NCI-H345 (cell line): ENCODE data around the gene SALL3.
A peak's percentile ranks its signal among the peaks of the same experiment; 100 is the strongest.
"Not testable (repeated sequence)": the region's sequence is repeated elsewhere in the genome, so short reads cannot be mapped to it uniquely, and the experiment has no call there.

Experiments used
- DNase-seq: peaks from one replicate; lab custom pipeline; 2025; lab: John Stamatoyannopoulos, UW

The SALL3 gene

DNA sequence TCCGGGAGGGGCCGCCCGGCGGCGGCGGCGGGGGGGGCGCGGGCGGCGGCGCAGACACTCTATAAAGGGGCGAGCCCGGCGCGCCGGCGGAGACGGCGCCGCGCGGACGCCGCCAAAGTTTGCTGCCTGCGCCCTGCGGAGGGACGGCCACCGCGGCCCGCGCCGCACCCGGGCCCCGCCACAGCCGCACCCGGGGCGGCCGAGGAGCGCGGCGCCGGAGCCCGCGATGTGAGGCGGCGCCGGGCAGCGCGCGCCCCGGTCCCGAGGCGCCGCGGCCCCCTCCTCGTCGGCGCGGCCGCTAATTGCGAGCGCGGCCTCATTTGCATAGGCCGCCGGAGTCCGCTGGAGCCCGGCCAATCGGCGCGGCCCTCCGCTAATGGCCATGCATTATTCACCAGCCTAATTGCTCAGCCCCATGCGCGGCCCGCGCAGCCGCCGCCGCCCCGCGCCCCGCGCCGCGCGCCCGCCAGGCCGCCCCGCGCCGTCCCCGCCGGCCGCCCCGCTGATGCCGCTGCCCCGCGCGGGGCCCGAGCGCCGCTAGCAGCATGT is at the start of gene SALL3:
SALL3 (plus strand) TSS at position 89 of the 549 bp plus-strand sequence; CDS start at position 546, 457 bp downstream.
- DNase-seq, result peak; percentile 82

DNA sequence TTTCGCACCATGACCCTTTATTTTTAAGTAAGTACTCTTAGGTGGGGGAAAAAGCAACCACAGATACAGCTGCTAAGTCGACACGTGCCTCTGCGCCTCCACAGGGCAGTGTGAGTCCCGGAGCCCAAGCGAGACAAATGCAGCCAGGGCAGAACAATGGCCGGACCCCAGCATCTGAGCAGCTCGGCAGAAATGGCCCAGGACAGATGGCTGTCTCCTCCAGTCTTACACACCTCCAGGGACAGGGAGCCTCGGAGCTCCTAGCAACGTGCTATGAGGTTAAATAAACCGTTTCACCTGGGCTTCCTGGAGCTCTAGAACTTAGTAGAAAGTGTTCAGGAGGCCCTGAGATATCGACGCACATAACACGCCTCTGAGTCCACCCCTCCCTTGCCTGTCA is 47.3 kb upstream of the SALL3 start:
- no peak for DNase-seq

DNA sequence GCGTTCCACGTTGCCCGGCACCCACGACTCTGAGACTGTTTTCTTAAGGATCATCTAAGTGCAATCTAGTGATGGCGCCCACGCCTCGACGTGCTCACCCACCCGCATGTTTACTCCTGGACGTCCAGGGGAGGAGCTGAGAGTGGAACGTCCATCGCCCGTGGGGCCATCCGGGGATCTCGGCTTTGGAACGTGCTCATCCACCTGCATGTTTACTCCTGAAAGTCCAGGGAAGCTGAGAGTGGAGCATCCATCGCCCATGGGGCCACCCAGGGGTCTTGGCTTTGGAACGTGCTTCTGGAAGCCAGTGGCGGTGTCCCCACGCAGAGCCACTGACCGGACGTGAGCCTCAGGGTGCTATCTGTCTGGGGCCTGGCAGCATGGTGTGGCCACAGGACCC is 45.6 kb upstream of the SALL3 start:
- DNase-seq, result no peak

GRCh38 chr18:78934551-78935225 is 44.9 kb upstream of the SALL3 start:
- no peak for DNase-seq

DNA sequence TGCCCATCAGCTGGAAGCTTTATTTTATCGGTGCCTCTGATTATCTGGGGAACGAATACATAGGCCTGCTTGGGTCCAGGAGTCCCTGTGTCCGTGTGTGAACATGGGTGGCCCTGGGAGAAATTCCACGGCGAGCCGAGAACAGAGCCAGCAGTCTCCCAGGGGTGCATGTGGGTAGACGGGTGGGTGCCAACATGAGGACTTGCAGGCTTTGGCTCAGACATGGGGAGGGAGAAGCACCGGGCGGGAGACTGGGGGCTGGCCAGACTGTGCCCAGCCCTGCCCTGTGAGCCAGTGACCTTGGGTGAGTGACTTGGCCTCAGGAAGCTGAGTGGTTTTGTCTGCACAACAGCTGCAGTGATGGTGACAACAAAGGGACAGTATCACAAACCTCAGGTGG is 44.2 kb upstream of the SALL3 start:
- no peak for DNase-seq

GRCh38 chr18:78936251-78937005 is 43.2 kb upstream of the SALL3 start:
- no peak for DNase-seq

GRCh38 chr18:78937166-78937565 is 42.5 kb upstream of the SALL3 start:
- no peak for DNase-seq

GRCh38 chr18:78939105-78939504 is 40.5 kb upstream of the SALL3 start:
- no peak for DNase-seq

DNA sequence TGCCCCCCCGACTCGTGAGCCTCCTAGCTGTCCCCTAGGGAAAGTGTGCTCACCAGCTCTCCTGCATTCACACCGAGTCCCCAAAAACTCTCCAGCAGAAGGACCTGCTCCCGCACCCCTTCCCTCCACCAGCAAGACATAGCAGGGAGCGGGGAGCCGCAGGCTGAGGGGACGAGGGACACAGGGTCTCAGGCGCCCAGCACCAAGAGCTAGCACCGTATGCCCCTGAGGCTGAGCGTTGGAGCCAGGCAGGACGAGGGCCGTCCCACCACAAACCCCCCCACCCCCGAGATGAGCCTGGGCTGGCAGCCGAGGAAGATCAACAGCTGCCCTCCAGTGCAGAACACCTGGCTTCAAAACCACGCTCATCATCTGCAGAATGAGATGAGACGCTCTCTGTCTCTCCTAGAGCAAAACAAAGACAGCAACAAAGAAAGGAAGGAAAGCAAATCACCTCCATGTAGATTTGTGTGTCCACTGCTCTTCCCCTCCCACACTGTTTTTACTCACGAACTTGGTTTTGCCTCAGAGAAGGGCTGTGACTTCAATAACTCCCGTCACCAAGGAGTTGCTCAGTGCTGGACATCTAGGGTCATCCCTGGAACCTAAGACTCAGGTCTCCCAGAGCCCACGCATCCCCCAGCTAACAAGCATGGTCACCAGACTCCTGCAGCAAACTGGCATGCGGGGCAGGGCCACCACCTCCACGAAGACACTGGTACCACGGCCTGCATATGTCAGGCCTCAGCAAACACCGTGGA is 39.7 kb upstream of the SALL3 start:
- no peak for DNase-seq

DNA sequence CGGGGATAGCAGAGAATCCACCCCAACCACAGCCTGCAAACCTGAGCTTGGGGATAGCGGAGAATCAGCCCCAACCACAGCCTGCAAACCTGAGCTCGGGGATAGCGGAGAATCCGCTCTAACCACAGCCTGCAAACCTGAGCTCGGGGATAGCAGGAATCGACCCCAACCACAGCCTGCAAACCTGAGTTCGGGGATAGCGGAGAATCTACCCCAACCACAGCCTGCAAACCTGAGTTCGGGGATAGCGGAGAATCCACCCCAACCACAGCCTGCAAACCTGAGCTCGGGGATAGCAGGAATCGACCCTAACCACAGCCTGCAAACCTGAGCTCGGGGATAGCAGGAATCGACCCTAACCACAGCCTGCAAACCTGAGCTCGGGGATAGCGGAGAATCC is 37.4 kb upstream of the SALL3 start:
- not testable (repeated sequence) for DNase-seq

DNA sequence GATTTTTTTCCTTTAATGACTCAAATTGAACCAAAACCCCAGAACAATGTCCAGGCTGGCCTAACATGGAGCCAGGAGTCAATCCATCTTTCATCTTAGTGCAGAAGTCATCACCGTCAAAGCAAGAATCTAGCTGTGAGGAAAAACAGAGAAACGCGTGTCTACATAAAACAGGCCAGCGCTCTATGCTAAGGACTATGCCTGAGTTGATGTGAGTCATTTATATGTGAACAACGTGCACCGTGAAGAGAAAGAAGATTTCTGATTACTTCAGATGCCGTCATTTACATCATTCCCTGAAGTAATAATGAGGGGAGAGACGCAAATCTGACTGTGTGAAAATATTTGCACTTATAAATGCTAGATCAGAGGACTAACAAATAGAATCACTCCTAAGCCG is 34.0 kb upstream of the SALL3 start:
- DNase-seq, result no peak

- DNase-seq, result no peak
Observed at GRCh38 chr18:78947291-78947690, 32.3 kb upstream of the SALL3 start.

- no peak for DNase-seq
Observed at GRCh38 chr18:78948221-78948620, 31.4 kb upstream of the SALL3 start.

GRCh38 chr18:78948707-78949106 is 30.9 kb upstream of the SALL3 start:
- no peak for DNase-seq

DNA sequence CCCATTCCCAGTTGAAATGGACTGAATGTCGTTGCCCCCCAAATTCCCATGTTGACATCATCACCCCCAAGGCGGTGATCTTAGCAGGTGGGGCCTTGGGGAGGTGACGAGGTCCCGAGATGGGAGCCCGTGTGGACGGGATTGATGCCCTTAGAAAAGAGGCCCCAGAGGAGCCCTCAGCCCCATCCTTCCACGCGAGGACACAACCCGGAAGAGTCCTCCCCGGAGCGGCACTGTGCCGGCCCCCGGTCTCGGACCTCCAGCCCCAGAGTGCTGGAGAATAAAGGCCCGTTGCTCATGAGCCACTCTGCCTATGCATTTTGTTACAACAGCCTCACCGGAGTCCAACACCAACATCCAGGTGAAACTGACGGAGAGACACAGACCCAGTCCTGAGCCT is 30.4 kb upstream of the SALL3 start:
- DNase-seq, result no peak

GRCh38 chr18:78950386-78950785 is 29.2 kb upstream of the SALL3 start:
- DNase-seq, result no peak

- no peak for DNase-seq
Observed at GRCh38 chr18:78953566-78953965, 26.1 kb upstream of the SALL3 start.

DNA sequence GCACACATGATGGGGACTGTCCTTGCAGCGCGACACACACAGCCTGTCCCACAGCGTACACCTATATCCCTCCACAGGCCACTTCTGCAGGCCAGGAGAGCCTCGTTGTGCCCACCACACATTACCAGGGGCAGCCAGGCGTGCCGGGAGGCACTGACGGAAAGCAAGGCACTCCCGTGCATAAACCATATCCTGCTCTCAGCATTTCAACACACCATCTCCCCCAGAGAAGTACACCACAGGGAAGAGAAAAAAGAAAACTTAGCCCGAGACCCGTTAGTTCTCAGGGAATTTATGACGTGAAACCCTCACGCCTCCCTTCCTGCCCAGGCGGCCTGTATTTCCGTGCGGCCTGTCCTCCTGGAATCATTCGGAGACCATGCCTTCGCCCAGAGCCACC is 24.6 kb upstream of the SALL3 start:
- no peak for DNase-seq

DNA sequence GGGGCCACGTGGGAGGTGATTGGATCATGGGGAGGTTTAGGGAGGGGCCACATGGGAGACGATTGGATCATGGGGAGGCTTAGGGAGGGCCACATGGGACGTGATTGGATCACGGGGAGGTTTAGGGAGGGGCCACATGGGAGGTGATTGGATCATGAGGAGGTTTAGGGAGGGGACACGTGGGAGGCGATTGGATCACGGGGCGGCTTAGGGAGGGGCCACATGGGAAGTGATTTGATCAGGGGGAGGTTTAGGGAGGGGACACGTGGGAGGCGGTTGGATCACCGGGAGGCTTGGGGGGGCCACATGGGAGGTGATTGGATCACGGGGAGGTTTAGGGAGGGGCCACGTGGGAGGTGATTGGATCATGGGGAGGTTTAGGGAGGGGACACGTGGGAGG is 22.5 kb upstream of the SALL3 start:
- DNase-seq, result no peak

GRCh38 chr18:78960709-78961108 is 18.9 kb upstream of the SALL3 start:
- no peak for DNase-seq

- no peak for DNase-seq
Observed at GRCh38 chr18:78962098-78962497, 17.5 kb upstream of the SALL3 start.

DNA sequence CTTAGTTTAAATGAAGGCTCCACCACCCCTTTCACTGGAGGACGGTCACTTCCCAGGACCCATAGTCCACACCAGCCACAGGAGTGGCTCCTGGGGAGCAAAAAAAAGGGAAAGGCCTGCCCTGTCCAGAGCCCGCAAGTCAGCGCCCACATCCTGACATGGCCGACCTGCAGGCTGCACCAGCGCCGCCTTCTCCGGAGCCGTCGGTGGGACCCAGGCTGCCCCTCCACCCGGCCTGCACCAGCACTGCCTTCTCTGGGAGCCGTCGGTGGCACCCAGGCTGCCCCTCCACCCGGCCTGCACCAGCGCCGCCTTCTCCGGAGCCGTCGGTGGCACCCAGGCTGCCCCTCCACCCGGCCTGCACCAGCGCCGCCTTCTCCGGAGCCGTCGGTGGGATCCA is 14.9 kb upstream of the SALL3 start:
- DNase-seq, result not testable (repeated sequence)

DNA sequence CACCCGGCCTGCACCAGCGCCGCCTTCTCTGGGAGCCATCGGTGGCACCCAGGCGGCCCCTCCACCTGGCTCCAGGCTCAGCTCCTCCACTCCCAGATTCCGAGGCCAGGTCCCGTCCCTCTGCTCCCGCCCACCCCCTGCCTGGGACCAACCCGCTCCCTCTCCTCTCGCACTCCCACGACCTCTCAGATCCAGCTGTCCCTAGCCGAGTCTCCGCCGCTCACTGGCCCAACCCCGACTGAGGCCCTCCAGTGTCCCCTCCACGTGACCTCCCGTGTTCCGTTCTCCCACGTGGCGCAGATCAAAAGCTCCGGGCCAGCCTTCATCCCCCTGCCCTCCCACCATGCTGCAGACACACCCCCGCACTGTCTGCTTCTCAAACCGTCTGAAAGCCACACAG is 14.4 kb upstream of the SALL3 start:
- DNase-seq, result no peak
